Suprapubic skin (tissue), 4 donors: Measurements from ENCODE around the gene TMEM270.
A peak's percentile ranks its signal among the peaks of the same experiment; 100 is the strongest.

ENCODE experiments used
- CTCF ChIP-seq, 2 donors: fragments of 200-600 bp in 1 of 2; fragments of 450-650 bp in 1 of 2; sonication (generic) in 1 of 2; IDR thresholded peaks; one replicate each; pipeline ENCODE4 v1.5.1; 2016 to 2019; ENCODE audit warnings: antibody characterized with exemption in 2 of 2, mild to moderate bottlenecking in 1 of 2, moderate library complexity in 1 of 2
- POLR2A ChIP-seq, 2 donors: fragments of 450-650 bp; IDR thresholded peaks; one replicate each; pipeline ENCODE4 v1.6.1; 2017; ENCODE audit warnings: antibody characterized with exemption in 2 of 2, mild to moderate bottlenecking in 2 of 2, moderate library complexity in 2 of 2
- POLR2AphosphoS5 ChIP-seq, 3 donors: sonication (generic); formaldehyde crosslinking; IDR thresholded peaks; one replicate each; pipeline ENCODE4 v1.6.1; 2017; ENCODE audit warnings: antibody characterized with exemption in 3 of 3

- TF ChIP-seq POLR2AphosphoS5 (IDR thresholded peaks at IDR 0.05), result peak in 2 of 3 donors; percentile 60 to 75
- no peak for TF ChIP-seq CTCF (IDR thresholded peaks at IDR 0.05)
- TF ChIP-seq POLR2A (IDR thresholded peaks at IDR 0.05), result no peak
These were observed 38.8 kb downstream of the TMEM270 start for GRCh38 chr7:73899731-73900142.
